Measurements from ENCODE around the gene ITPKB. TPM values are rescaled to one million over a fixed set of nuclear protein-coding genes. Genes with fewer than 3 reads are reported as not detected.
A peak's percentile ranks its signal among the peaks of the same experiment; 100 is the strongest.
"Not testable (repeated sequence)": the region's sequence is repeated elsewhere in the genome, so short reads cannot be mapped to it uniquely, and the experiment has no call there.

The ITPKB gene
- polyA plus RNA-seq, 4 donors, result 24.4 to 25.2 (median 24.8) TPM

- peak in 3 of 4 donors; percentile 47 to 62 (median 59) for DNase-seq (ENCODE audit: low read depth in 4 of 4, low spot score in 3 of 4)
Measured at GRCh38 chr1:226608699-226609505, 130.2 kb downstream of the ITPKB start.

- no peak for DNase-seq (ENCODE audit: low read depth in 4 of 4, low spot score in 3 of 4)
Measured at GRCh38 chr1:226607821-226608220, 131.3 kb downstream of the ITPKB start.

GRCh38 chr1:226607268-226607660 is 131.8 kb downstream of the ITPKB start:
- no peak for DNase-seq (ENCODE audit: low read depth in 4 of 4, low spot score in 3 of 4)

GRCh38 chr1:226606311-226607267 is 132.5 kb downstream of the ITPKB start:
- DNase-seq (ENCODE audit: low read depth in 4 of 4, low spot score in 3 of 4), result no peak

- no peak for DNase-seq (ENCODE audit: low read depth in 4 of 4, low spot score in 3 of 4)
Measured at GRCh38 chr1:226605318-226605950, 133.6 kb downstream of the ITPKB start.

- DNase-seq (ENCODE audit: low read depth in 4 of 4, low spot score in 3 of 4), result no peak
Measured at GRCh38 chr1:226604560-226605317, 134.3 kb downstream of the ITPKB start.

GRCh38 chr1:226603858-226604559 is 135.1 kb downstream of the ITPKB start:
- no peak for DNase-seq (ENCODE audit: low read depth in 4 of 4, low spot score in 3 of 4)

GRCh38 chr1:226603022-226603857 is 135.8 kb downstream of the ITPKB start:
- no peak for DNase-seq (ENCODE audit: low read depth in 4 of 4, low spot score in 3 of 4)

- no peak for DNase-seq (ENCODE audit: low read depth in 4 of 4, low spot score in 3 of 4)
Measured at GRCh38 chr1:226602186-226603021, 136.7 kb downstream of the ITPKB start.

- no peak for DNase-seq (ENCODE audit: low read depth in 4 of 4, low spot score in 3 of 4)
Measured at GRCh38 chr1:226601456-226601855, 137.6 kb downstream of the ITPKB start.

- DNase-seq (ENCODE audit: low read depth in 4 of 4, low spot score in 3 of 4), result no peak
Measured at GRCh38 chr1:226600254-226600653, 138.8 kb downstream of the ITPKB start.

- no peak for DNase-seq (ENCODE audit: low read depth in 4 of 4, low spot score in 3 of 4)
Measured at GRCh38 chr1:226599636-226600238, 139.3 kb downstream of the ITPKB start.

- DNase-seq (ENCODE audit: low read depth in 4 of 4, low spot score in 3 of 4), result not testable (repeated sequence)
Measured at GRCh38 chr1:226598955-226599354, 140.1 kb downstream of the ITPKB start.

- DNase-seq (ENCODE audit: low read depth in 4 of 4, low spot score in 3 of 4), result no peak
Measured at GRCh38 chr1:226598455-226598849, 140.6 kb downstream of the ITPKB start.

GRCh38 chr1:226597616-226598454 is 141.2 kb downstream of the ITPKB start:
- DNase-seq (ENCODE audit: low read depth in 4 of 4, low spot score in 3 of 4), result no peak

GRCh38 chr1:226596531-226597165 is 142.4 kb downstream of the ITPKB start:
- no peak for DNase-seq (ENCODE audit: low read depth in 4 of 4, low spot score in 3 of 4)

Measured in right renal pelvis (tissue), 4 donors.